ENCODE results near the gene BORCS6.

The BORCS6 gene

GRCh38 chr17:8210761-8211458 lies 20.9 kb upstream of the BORCS6 start:
- no peak for DNase-seq (ENCODE audit: low read depth)

- DNase-seq (ENCODE audit: low read depth): peak; percentile 93
Measured at GRCh38 chr17:8209907-8210760, 20.2 kb upstream of the BORCS6 start, which contains the start of gene AURKB. Gene AURKB, minus strand, starts transcription at chr17:8210575. Its CDS starts 351 bp downstream, at chr17:8210224.

GRCh38 chr17:8206536-8206935 lies 16.6 kb upstream of the BORCS6 start:
- no peak for DNase-seq (ENCODE audit: low read depth)

- no peak for DNase-seq (ENCODE audit: low read depth)
Measured at GRCh38 chr17:8204761-8205555, 15.0 kb upstream of the BORCS6 start.

- peak; percentile 72 for DNase-seq (ENCODE audit: low read depth)
Measured at GRCh38 chr17:8192070-8192815, 2.3 kb upstream of the BORCS6 start.

- no peak for DNase-seq (ENCODE audit: low read depth)
Measured at GRCh38 chr17:8190506-8190905, 526 bp upstream of the BORCS6 start.

- DNase-seq (ENCODE audit: low read depth): no peak
Measured at GRCh38 chr17:8189041-8189710, 804 bp downstream of the BORCS6 start.

GRCh38 chr17:8188263-8188839 lies 1.6 kb downstream of the BORCS6 start:
- no peak for DNase-seq (ENCODE audit: low read depth)

GRCh38 chr17:8187517-8188262 lies 2.3 kb downstream of the BORCS6 start:
- peak; percentile 99 for DNase-seq (ENCODE audit: low read depth)

GRCh38 chr17:8186787-8187516 lies 3.0 kb downstream of the BORCS6 start:
- peak; percentile 86 for DNase-seq (ENCODE audit: low read depth)

- no peak for DNase-seq (ENCODE audit: low read depth)
Measured at GRCh38 chr17:8186446-8186786, 3.6 kb downstream of the BORCS6 start.

GRCh38 chr17:8185582-8186445 lies 4.2 kb downstream of the BORCS6 start:
- DNase-seq (ENCODE audit: low read depth): no peak

- DNase-seq (ENCODE audit: low read depth): no peak
Measured at GRCh38 chr17:8176998-8177731, 12.8 kb downstream of the BORCS6 start.

GRCh38 chr17:8176197-8176940 lies 13.6 kb downstream of the BORCS6 start, which contains the start of gene TMEM107:
Gene TMEM107, minus strand, starts transcription at chr17:8176380. Its CDS starts 94 bp downstream, at chr17:8176286.
- peak; percentile 62 for DNase-seq (ENCODE audit: low read depth)

- no peak for DNase-seq (ENCODE audit: low read depth)
Measured at GRCh38 chr17:8175795-8176196, 14.2 kb downstream of the BORCS6 start.

- no peak for DNase-seq (ENCODE audit: low read depth)
Measured at GRCh38 chr17:8173871-8174322, 16.1 kb downstream of the BORCS6 start.

Measured in GM04504 (cell line).